KMS-11 (cell line): ENCODE measurements around the gene SH3PXD2B.

Experiments
- H2AFZ ChIP-seq: fragments of 200-600 bp; sonication (generic); 2 replicates; pipeline ENCODE4 v1.6.1; 2016; ENCODE audit warnings: antibody characterized with exemption, mixed run types, low read depth
- H3K27ac ChIP-seq: fragments of 200-600 bp; sonication (generic); 2 replicates; pipeline ENCODE4 v1.6.1; 2016; ENCODE audit warnings: mild to moderate bottlenecking, mixed run types
- H3K27me3 ChIP-seq: fragments of 200-600 bp; sonication (generic); 2 replicates; pipeline ENCODE4 v1.6.1; 2017; ENCODE audit warnings: mild to moderate bottlenecking, low read depth, mixed run types, moderate library complexity; ENCODE audit not compliant: insufficient read depth
- H3K36me3 ChIP-seq: fragments of 200-600 bp; sonication (generic); 2 replicates; pipeline ENCODE4 v1.6.1; 2017; ENCODE audit warnings: mild to moderate bottlenecking, mixed run types; ENCODE audit not compliant: insufficient read depth
- H3K4me1 ChIP-seq: fragments of 200-600 bp; sonication (generic); 2 replicates; pipeline ENCODE4 v1.6.1; 2016; ENCODE audit warnings: mild to moderate bottlenecking, low read depth, mixed run types; ENCODE audit not compliant: poor library complexity, severe bottlenecking
- H3K4me2 ChIP-seq: fragments of 200-600 bp; sonication (generic); 2 replicates; pipeline ENCODE4 v1.7.0; 2016; ENCODE audit warnings: mild to moderate bottlenecking, mixed run types
- H3K4me3 ChIP-seq: fragments of 200-600 bp; sonication (generic); IDR thresholded peaks from 2 replicates; pipeline ENCODE4 v1.6.1; 2017; ENCODE audit warnings: low read depth, low read length, mixed read lengths; ENCODE audit not compliant: insufficient read depth
- H3K79me2 ChIP-seq: fragments of 200-600 bp; sonication (generic); 2 replicates; pipeline ENCODE4 v1.6.1; 2016; ENCODE audit warnings: low read depth, mixed run types; ENCODE audit not compliant: insufficient read depth
- H3K9ac ChIP-seq: fragments of 200-600 bp; sonication (generic); 2 replicates; pipeline ENCODE4 v1.6.1; 2016; ENCODE audit warnings: mild to moderate bottlenecking, mixed run types
- H4K20me1 ChIP-seq: fragments of 200-600 bp; sonication (generic); 2 replicates; pipeline ENCODE4 v1.6.1; 2016; ENCODE audit warnings: mild to moderate bottlenecking, mixed run types; ENCODE audit not compliant: insufficient read depth
- CTCF ChIP-seq: fragments of 200-600 bp; sonication (generic); conservative IDR thresholded peaks from 2 replicates; pipeline ENCODE4 v1.6.1; 2017; ENCODE audit warnings: low read depth, mild to moderate bottlenecking, antibody characterized with exemption, low read length, moderate library complexity, mixed read lengths

SH3PXD2B gene

GRCh38 chr5:172447646-172448365 lies 6.5 kb downstream of the SH3PXD2B start:
- Histone ChIP-seq H4K20me1 (no peaks in the 10 kb centered on the region), H3K36me3 (no peaks in the 10 kb centered on the region)

DNA sequence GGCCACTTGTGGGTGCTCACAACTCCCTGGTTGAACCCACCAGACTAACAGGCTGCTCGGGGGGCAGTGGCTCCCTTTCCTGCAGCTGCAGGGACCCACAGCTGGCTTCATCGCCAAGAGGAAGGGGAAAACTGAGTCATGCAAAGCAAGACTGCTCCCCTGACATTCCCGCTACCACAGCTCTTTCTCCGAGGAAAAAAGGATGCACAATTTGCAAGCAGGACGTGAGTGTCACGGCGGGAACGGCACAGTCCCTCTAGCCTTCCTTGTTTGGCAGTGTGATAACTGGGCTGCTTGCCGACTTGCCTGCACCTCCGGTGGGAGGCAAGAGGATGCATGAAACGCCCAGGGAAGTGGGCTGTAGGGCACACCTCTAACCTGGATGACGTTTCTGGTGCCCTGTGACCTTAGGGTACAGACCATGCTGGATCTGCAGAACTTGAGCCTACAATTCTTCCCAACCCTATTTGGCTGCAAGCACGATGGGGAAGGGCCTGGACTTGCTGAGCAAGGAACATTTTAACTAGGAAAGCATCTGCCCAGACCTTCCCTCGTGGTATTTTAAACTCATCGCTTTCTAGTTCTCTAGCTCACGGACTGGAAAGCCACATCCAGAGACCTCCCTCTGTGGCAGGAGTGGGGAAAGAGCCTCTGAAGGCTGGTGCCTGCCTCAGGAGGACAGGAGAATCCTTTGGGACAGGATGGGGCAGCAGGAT lies 7.8 kb downstream of the SH3PXD2B start:
- Histone ChIP-seq H3K4me1 (no peaks in the 10 kb centered on the region), H2AFZ (no peak overlapping the region), H4K20me1 (no peaks in the 10 kb centered on the region), H3K4me2 (no peak overlapping the region), H3K4me3 (no peak overlapping the region), H3K27ac (no peak overlapping the region), H3K36me3 (no peaks in the 10 kb centered on the region), H3K9ac (no peak overlapping the region), H3K79me2 (no peaks in the 10 kb centered on the region), H3K27me3 (no peaks in the 10 kb centered on the region)
- no peak for TF ChIP-seq CTCF

More at GRCh38 chr5:172447646-172448365, 6.5 kb downstream of the SH3PXD2B start:
- Histone ChIP-seq H3K27ac (no peak overlapping the region), H3K79me2 (no peaks in the 10 kb centered on the region), H3K4me1 (no peaks in the 10 kb centered on the region), H2AFZ (no peak overlapping the region), H3K27me3 (no peaks in the 10 kb centered on the region), H3K4me2 (no peak overlapping the region), H3K9ac (no peak overlapping the region), H3K4me3 (no peak overlapping the region)
- TF ChIP-seq CTCF, result no peak

- Histone ChIP-seq H2AFZ (no peak overlapping the region), H3K36me3 (no peaks in the 10 kb centered on the region), H3K79me2 (no peaks in the 10 kb centered on the region), H3K4me3 (no peak overlapping the region), H3K4me2 (no peak overlapping the region), H4K20me1 (no peaks in the 10 kb centered on the region), H3K27ac (no peak overlapping the region), H3K9ac (no peak overlapping the region), H3K27me3 (no peaks in the 10 kb centered on the region), H3K4me1 (no peaks in the 10 kb centered on the region)
- no peak for TF ChIP-seq CTCF
These were observed 8.5 kb downstream of the SH3PXD2B start for GRCh38 chr5:172445866-172446265.

DNA sequence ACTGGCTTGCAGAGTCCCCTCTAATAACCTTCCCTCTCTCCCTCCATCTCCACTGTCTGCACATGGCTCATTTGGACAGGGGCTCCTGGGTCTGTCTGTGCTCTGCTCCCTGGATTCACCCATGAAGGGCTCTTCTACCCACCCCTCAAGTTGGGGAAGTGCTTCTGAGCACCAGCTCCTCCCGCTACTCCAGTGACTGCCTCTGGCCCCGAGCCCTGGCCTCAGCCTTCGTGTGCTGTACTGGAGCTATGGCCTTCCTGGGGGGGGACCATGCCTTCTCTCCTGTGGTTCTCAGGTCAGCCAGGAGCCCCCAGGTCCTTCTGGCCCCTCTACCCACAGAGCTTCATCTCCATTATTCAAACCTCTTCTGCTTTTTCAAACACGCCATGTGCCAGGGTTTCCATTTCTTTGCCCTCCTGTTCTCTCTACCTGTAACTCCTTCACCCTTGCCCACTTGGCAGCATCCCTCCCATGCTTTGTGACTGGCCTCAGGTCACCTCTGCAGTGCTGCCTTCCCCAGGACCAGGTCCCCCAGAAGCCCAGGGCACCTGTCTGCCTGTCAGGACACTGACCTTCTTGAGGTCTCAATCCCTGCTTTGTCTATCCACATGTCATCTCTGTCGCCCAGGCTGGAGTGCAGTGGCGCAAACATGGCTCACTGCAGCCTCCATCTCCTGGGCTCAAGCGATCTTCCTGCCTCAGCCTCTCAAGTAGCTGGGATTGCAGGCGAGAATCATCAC lies 9.5 kb downstream of the SH3PXD2B start:
- H3K79me2 ChIP-seq, result no peaks in the 10 kb centered on the region
- H3K9ac ChIP-seq, result no peak overlapping the region
- H3K4me2 ChIP-seq, result no peak overlapping the region
- H3K4me1 ChIP-seq, result no peaks in the 10 kb centered on the region
- H4K20me1 ChIP-seq, result no peaks in the 10 kb centered on the region
- no peak overlapping the region for H3K27ac ChIP-seq
- H3K36me3 ChIP-seq, result no peaks in the 10 kb centered on the region
- no peak overlapping the region for H3K4me3 ChIP-seq
- H3K27me3 ChIP-seq, result no peaks in the 10 kb centered on the region
- no peak overlapping the region for H2AFZ ChIP-seq
- TF ChIP-seq CTCF, result no peak
